SU-DHL-6 (cell line): Measurements from ENCODE around the gene TSPAN18.

Experiments
- H2AFZ ChIP-seq: fragments of 200-600 bp; sonication (generic); 2 replicates; pipeline ENCODE4 v1.6.1; 2014; ENCODE audit warnings: low read depth, mild to moderate bottlenecking, moderate library complexity, mixed read lengths, antibody characterized with exemption, low read length; ENCODE audit not compliant: severe bottlenecking
- H3F3A ChIP-seq: fragments of 200-600 bp; shearing (Covaris generic); 2 replicates; pipeline ENCODE4 v1.6.0; 2016; ENCODE audit warnings: antibody characterized with exemption, mild to moderate bottlenecking; ENCODE audit not compliant: insufficient read depth
- H3K27ac ChIP-seq: fragments of 200-600 bp; sonication (generic); 2 replicates; pipeline ENCODE4 v1.5.1; 2016; ENCODE audit warnings: low read depth, mild to moderate bottlenecking, low read length, moderate library complexity, mixed read lengths
- H3K27me3 ChIP-seq: fragments of 200-600 bp; sonication (generic), shearing (Covaris generic); 2 replicates; pipeline ENCODE4 v1.6.0; 2014; ENCODE audit warnings: mild to moderate bottlenecking, low read length
- H3K36me3 ChIP-seq: fragments of 200-600 bp; sonication (generic); 2 replicates; pipeline ENCODE4 v1.6.1; 2014; ENCODE audit warnings: mild to moderate bottlenecking, low read length, mixed read lengths
- H3K4me2 ChIP-seq: fragments of 300-600, 200-600 bp; shearing (Covaris generic), sonication (generic); 2 replicates; pipeline ENCODE4 v1.6.0; 2014; ENCODE audit warnings: low read length, low read depth, mild to moderate bottlenecking; ENCODE audit not compliant: poor library complexity, severe bottlenecking
- H3K4me3 ChIP-seq: fragments of 200-600 bp; sonication (generic); 2 replicates; pipeline ENCODE4 v1.5.1; 2014; ENCODE audit warnings: antibody characterized with exemption, low read length, mild to moderate bottlenecking, mixed read lengths; ENCODE audit not compliant: insufficient read depth, poor library complexity, severe bottlenecking
- H3K79me2 ChIP-seq: fragments of 200-600 bp; sonication (generic); 2 replicates; pipeline ENCODE4 v1.6.1; 2014; ENCODE audit warnings: mild to moderate bottlenecking, low read length, moderate library complexity; ENCODE audit not compliant: insufficient read depth
- H3K9ac ChIP-seq: fragments of 200-600 bp; sonication (generic); 2 replicates; pipeline ENCODE4 v1.7.0; 2014; ENCODE audit warnings: mild to moderate bottlenecking, low read length
- H3K9me2 ChIP-seq: fragments of 200-600 bp; sonication (generic); replicated peaks from 2 replicates; pipeline ENCODE4 v1.6.1; 2014; ENCODE audit warnings: low read length; ENCODE audit not compliant: insufficient read depth
- H3K9me3 ChIP-seq: fragments of 200-600 bp; sonication (generic); 2 replicates; pipeline ENCODE4 v1.6.1; 2014; ENCODE audit warnings: low read length, mixed read lengths; ENCODE audit not compliant: insufficient read depth
- H4K20me1 ChIP-seq: fragments of 200-600 bp; sonication (generic); 2 replicates; pipeline ENCODE4 v1.6.1; 2014; ENCODE audit warnings: low read depth, mild to moderate bottlenecking, antibody characterized with exemption, low read length, moderate library complexity, mixed read lengths
- CTCF ChIP-seq: fragments of 200-600 bp; sonication (generic); IDR thresholded peaks from one replicate; pipeline ENCODE4 v1.5.1; 2017; ENCODE audit warnings: antibody characterized with exemption, mild to moderate bottlenecking, low read length, moderate library complexity; ENCODE audit not compliant: insufficient read depth, poor library complexity, severe bottlenecking
- EZH2phosphoT487 ChIP-seq: fragments of 200-600 bp; sonication (generic), shearing (Covaris generic); conservative IDR thresholded peaks from 2 replicates; pipeline ENCODE4 v1.6.1; 2018; ENCODE audit warnings: mild to moderate bottlenecking, antibody characterized with exemption, low read length, moderate library complexity, mixed read lengths

Gene TSPAN18

GRCh38 chr11:44855493-44855849, 128.7 kb downstream of the TSPAN18 start:
- H3F3A ChIP-seq: no peaks in the 10 kb centered on the region
- no peak for TF ChIP-seq EZH2phosphoT487
- TF ChIP-seq CTCF: no peak
- H3K9ac ChIP-seq: no peak overlapping the region
- H3K9me3 ChIP-seq: no peaks in the 10 kb centered on the region
- no peaks in the 10 kb centered on the region for H3K79me2 ChIP-seq
- H3K4me2 ChIP-seq: no peak overlapping the region
- H3K36me3 ChIP-seq: no peaks in the 10 kb centered on the region
- H3K27me3 ChIP-seq: no peaks in the 10 kb centered on the region
- no peak overlapping the region for H3K27ac ChIP-seq
- no peaks in the 10 kb centered on the region for H4K20me1 ChIP-seq
- no peaks in the 10 kb centered on the region for H3K9me2 ChIP-seq
- H2AFZ ChIP-seq: no peak overlapping the region
- H3K4me3 ChIP-seq: no peak overlapping the region

- H3K79me2 ChIP-seq: no peaks in the 10 kb centered on the region
- H3F3A ChIP-seq: no peaks in the 10 kb centered on the region
- H3K9me2 ChIP-seq: no peaks in the 10 kb centered on the region
- H2AFZ ChIP-seq: no peak overlapping the region
- no peaks in the 10 kb centered on the region for H3K36me3 ChIP-seq
- no peaks in the 10 kb centered on the region for H3K9me3 ChIP-seq
- H3K4me2 ChIP-seq: no peak overlapping the region
- H3K27me3 ChIP-seq: no peaks in the 10 kb centered on the region
- no peak overlapping the region for H3K27ac ChIP-seq
- H3K9ac ChIP-seq: no peak overlapping the region
- H4K20me1 ChIP-seq: no peaks in the 10 kb centered on the region
- TF ChIP-seq CTCF: no peak
- TF ChIP-seq EZH2phosphoT487: no peak
- H3K4me3 ChIP-seq: no peak overlapping the region
Measured at GRCh38 chr11:44857490-44858090, 130.8 kb downstream of the TSPAN18 start.

- H3K36me3 ChIP-seq: no peaks in the 10 kb centered on the region
- no peaks in the 10 kb centered on the region for H3K79me2 ChIP-seq
- no peaks in the 10 kb centered on the region for H3K9me3 ChIP-seq
- no peak overlapping the region for H3K9ac ChIP-seq
- no peaks in the 10 kb centered on the region for H4K20me1 ChIP-seq
- H3K4me2 ChIP-seq: no peak overlapping the region
- H3K9me2 ChIP-seq: no peaks in the 10 kb centered on the region
- no peaks in the 10 kb centered on the region for H3F3A ChIP-seq
- no peaks in the 10 kb centered on the region for H3K27me3 ChIP-seq
- H2AFZ ChIP-seq: no peak overlapping the region
- H3K4me3 ChIP-seq: no peak overlapping the region
- TF ChIP-seq CTCF (no peak), EZH2phosphoT487 (no peak)
- H3K27ac ChIP-seq: no peak overlapping the region
Measured at GRCh38 chr11:44858796-44859527, 132.2 kb downstream of the TSPAN18 start.
